NB4 (cell line): ENCODE data around the gene TPRG1L.

Experiments
- MYC ChIP-seq: IDR thresholded peaks from 2 replicates; pipeline ENCODE4 v1.6.1; 2011; ENCODE audit warnings: low read depth, low read length
- TF ChIP-seq, protein P1 (sequence below): IDR thresholded peaks from one replicate; pipeline ENCODE4 v1.5.1; 2012; ENCODE audit warnings: low read depth, low read length
- TF ChIP-seq, protein P2 (sequence below): IDR thresholded peaks from 2 replicates; pipeline ENCODE4 v1.6.1; 2011; ENCODE audit warnings: low read depth, low read length

DNA sequence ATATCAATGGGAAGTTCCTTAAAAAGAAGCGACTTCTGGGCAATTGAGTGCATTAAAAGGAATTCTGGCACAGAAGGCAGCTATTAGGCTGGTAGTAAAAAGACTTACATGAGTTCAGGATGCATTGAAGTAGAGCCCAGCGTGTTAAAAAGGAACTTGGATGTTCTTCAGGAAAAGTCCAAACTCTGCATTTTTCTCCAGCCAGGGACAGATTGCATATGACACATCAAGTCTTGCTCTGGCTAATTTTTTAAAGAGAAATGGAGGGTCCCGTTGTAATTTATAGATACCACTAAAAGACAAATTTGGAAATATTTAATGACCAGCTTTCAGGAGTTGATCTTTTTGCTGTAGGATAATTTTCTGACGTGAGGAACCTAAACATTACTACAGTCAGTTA lies 1.2 kb downstream of the TPRG1L start:
- TF ChIP-seq, protein P1, sequence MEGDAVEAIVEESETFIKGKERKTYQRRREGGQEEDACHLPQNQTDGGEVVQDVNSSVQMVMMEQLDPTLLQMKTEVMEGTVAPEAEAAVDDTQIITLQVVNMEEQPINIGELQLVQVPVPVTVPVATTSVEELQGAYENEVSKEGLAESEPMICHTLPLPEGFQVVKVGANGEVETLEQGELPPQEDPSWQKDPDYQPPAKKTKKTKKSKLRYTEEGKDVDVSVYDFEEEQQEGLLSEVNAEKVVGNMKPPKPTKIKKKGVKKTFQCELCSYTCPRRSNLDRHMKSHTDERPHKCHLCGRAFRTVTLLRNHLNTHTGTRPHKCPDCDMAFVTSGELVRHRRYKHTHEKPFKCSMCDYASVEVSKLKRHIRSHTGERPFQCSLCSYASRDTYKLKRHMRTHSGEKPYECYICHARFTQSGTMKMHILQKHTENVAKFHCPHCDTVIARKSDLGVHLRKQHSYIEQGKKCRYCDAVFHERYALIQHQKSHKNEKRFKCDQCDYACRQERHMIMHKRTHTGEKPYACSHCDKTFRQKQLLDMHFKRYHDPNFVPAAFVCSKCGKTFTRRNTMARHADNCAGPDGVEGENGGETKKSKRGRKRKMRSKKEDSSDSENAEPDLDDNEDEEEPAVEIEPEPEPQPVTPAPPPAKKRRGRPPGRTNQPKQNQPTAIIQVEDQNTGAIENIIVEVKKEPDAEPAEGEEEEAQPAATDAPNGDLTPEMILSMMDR: no peak
- TF ChIP-seq, protein P2, sequence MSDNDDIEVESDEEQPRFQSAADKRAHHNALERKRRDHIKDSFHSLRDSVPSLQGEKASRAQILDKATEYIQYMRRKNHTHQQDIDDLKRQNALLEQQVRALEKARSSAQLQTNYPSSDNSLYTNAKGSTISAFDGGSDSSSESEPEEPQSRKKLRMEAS: no peak
- TF ChIP-seq MYC: no peak
